Activated T-helper 17 cell treated with anti-CD3 and anti-CD28 coated beads, Interleukin-2, amount 50 U/mL, for 72 hours (primary cell): ENCODE data around the gene KCNJ18. TPM values are rescaled to one million over a fixed set of nuclear protein-coding genes. Genes with fewer than 3 reads are reported as not detected.
"Not testable (repeated sequence)": the region's sequence is repeated elsewhere in the genome, so short reads cannot be mapped to it uniquely, and the experiment has no call there.

ENCODE experiments used
- ATAC-seq: fragments of 150-1000 bp; cut with Tn5 transposase; replicated peaks from 2 replicates; pipeline ENCODE4 v1.10.0; 2021; ENCODE audit warnings: mild to moderate bottlenecking, moderate library complexity
- H3K27ac Mint-ChIP-seq: one replicate; pipeline ENCODE4 v1.8.0; 2022; ENCODE audit warnings: mixed read lengths
- H3K27me3 Mint-ChIP-seq: one replicate; pipeline ENCODE4 v1.8.0; 2022; ENCODE audit warnings: mixed read lengths
- H3K36me3 Mint-ChIP-seq: one replicate; pipeline ENCODE4 v1.8.0; 2022; ENCODE audit warnings: low read depth, mild to moderate bottlenecking, mixed read lengths
- H3K4me1 Mint-ChIP-seq: one replicate; pipeline ENCODE4 v1.8.0; 2022; ENCODE audit warnings: mixed read lengths
- H3K4me3 Mint-ChIP-seq: one replicate; pipeline ENCODE4 v1.8.0; 2022; ENCODE audit warnings: mild to moderate bottlenecking, mixed read lengths
- H3K9me3 Mint-ChIP-seq: one replicate; pipeline ENCODE4 v1.8.0; 2022; ENCODE audit warnings: mixed read lengths
- total RNA-seq, 2 donors: library from RNA; stranded (reverse); gene quantifications; one replicate each; pipeline ENCODE4 v1.2.3, GENCODE V29; 2022

Gene KCNJ18
- total RNA-seq, 2 donors from 2014 or later = not detected

DNA sequence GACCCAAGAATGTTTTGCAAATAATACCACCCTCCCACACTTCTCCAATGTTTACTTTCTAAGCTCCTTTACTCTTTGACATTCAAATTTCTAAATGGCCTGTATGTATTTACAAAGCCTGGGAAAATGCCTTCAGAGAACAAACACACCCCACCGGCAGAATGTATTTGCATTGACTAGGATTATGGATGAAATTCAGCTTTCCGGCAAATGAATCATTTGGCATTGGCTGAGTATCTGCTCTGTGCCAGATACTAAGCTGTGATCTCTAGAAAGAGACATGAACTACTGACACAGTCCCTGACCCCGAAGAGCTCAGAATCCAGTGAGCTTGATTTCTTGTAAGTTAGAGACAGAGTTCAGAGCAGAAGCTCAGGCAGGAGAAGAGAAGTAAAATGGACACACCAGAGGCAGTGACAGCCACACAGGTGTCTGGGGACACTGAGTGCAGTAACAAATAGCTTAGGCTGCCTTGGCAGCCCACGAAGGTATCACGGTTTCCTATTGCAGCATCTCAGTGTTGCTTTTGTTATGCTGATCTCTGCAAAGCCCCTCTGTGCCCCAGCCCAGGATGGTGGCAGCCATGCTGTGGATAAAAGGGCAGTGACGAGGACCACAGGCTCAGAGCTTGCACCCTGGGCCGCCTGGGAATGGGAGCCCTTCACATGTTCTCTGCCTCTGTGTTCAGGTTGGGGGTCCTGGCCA lies 24.8 kb upstream of the KCNJ18 start:
- H3K4me3 Mint-ChIP-seq = not testable (repeated sequence)
- peaks cover 12% of the 10 kb centered on the region for H3K9me3 Mint-ChIP-seq

DNA sequence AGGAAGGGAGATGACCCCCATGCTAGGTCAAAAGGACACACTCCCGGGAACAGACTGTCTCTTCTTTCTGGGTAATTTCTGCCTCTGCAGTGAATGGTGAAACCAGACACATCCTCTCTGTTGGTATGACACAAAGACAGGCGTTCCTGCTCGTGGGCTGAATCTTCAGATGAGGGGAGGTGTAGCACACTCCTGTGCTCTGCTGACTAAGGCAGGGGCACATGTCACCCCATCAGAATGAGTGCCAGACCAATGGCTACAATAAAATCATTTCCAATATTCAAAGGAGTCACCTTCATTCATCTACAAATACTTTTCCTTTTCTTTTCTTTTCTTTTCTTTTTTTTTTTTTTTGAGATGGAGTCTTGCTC lies 24.2 kb upstream of the KCNJ18 start:
- ATAC-seq, H3K36me3 Mint-ChIP-seq, H3K27ac Mint-ChIP-seq, H3K27me3 Mint-ChIP-seq, H3K4me1 Mint-ChIP-seq, H3K4me3 Mint-ChIP-seq: not testable (repeated sequence)
- H3K9me3 Mint-ChIP-seq = peaks cover 12% of the 10 kb centered on the region

More for the DNA sequence above, 24.8 kb upstream of the KCNJ18 start:
- H3K4me1 Mint-ChIP-seq, H3K27me3 Mint-ChIP-seq, H3K36me3 Mint-ChIP-seq, H3K27ac Mint-ChIP-seq, ATAC-seq: not testable (repeated sequence)

DNA sequence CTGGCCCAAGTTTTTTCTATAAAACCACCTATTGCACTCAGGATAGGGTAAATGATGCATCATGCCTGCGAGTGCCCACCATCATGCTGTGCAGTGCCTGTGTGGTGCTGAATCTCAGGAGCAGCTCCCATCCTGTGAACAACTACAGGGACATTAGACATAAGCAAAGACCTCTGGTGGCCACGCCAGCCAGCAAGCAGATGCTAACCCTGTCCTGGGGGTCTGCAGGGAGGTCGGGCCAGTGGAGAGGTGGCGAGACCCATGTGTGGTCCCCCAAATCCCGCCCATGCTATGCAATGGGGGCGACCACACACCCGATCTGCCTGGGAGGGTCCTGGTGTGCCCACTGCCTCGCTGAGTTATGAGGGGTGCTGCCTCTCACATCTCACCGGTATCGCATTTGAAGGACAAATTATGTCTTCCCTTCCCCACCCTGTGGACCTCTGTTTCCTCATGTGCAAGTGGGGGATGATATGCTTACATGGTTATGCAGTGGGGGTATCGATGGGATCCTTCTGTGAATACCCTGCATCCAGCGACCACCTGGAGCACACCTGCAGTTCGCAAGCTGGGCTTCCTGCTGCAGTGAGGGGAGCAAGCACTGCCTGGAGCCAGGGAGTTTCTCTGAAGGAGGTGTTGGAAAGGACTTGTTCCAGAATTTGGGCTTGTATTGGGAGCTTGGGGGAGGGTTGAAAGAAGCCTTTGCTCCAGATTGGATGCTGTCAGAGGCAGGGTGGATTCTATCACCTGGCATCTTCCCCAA lies 23.4 kb upstream of the KCNJ18 start:
- not testable (repeated sequence) for H3K27me3 Mint-ChIP-seq, H3K4me3 Mint-ChIP-seq, H3K36me3 Mint-ChIP-seq, ATAC-seq, H3K27ac Mint-ChIP-seq, H3K4me1 Mint-ChIP-seq
- peaks cover 11% of the 10 kb centered on the region for H3K9me3 Mint-ChIP-seq

DNA sequence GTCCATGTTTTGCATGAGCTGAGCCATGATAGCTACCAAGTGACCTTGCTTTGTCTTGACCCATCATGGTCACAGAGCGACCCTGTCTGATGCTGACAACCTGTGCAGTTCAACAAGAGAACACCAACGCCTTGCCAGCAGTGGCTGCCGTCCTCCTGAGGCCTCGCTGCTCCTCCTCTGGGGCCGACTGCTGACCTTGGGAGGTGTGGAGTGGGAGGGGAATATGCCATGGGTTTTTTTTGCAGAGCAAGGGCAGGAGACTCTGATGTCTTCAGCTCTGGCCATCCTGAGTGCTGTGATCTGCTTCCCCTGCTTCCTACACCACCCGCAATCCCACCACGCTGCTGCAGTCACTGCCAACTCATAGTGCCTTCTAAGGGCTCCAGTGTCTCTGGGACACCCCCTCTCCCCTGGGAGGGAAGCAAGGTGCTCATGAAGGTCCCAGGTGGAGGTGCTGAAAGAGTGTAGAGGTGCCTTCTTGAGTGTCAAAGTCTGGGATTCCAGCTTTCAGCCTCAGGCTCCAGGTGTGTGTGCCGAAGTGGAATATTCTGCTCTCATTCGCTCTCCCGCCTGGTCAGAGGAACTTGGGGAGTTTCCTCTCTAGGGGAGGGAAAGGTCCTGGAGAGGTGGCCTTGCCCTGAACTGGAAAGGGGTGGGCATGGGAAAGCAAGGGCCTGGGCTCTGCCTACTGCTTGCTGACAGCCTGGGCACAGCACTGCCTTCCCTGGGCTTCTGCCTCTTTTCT lies 22.5 kb upstream of the KCNJ18 start:
- not testable (repeated sequence) for H3K36me3 Mint-ChIP-seq, H3K4me1 Mint-ChIP-seq, ATAC-seq, H3K27ac Mint-ChIP-seq, H3K27me3 Mint-ChIP-seq, H3K4me3 Mint-ChIP-seq, H3K9me3 Mint-ChIP-seq

DNA sequence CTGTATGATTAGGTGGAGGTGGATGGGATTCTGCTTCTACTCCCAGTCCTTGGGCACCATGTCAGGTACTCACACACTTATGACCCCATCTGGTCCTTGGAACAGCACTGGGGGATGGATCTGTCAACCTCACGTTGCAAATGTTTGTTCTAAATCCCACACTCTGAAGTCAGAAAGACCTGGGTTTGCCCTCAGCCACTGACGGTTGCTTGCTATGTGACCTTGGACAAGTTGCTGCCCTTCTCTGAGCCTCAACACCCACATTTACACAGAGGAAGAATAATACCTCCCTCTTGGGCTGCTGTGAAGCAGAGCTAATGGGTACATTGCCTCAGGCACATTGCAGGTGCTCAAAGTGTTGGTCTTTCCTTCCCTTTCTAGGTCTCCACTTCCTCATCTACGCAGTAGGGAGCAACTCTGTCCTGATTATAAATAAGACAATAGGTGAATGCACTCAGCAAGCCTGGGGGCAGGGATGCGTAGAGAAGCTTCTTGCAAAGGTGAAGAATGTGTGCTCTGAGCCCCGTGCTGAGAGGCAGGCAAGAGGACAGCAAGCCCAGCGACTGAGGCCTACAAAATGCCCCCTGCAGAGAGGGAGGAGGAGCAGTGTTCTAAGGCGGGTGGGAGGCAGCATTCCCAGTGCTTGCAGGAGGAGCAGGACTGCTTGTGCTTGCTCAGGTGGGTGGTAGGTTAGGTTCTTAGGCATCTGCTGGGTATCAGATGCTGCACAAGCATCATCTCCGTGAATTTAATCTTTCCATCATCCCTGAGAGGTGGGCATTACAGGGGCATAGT lies 21.8 kb upstream of the KCNJ18 start:
- H3K27me3 Mint-ChIP-seq, ATAC-seq, H3K27ac Mint-ChIP-seq, H3K4me1 Mint-ChIP-seq, H3K36me3 Mint-ChIP-seq, H3K4me3 Mint-ChIP-seq, H3K9me3 Mint-ChIP-seq: not testable (repeated sequence)

DNA sequence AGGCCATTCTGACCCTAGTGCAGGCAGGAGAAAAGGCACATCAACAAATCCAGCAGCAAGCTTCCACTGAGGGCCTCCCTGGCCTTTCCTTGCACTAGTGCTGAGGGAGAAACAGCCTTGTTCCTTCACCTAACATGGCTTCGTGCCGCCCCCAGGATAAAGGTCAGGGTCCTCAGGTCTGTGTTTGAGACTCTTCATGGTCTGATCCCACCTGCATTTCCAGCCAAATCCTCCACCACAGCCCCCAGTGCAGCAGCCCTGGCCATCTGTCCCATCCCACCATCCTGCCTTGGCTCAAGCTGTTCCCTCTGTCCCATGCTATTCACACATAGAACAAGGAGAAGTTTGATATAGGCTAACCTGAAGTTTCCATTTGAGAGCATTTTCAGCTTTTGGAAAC lies 20.9 kb upstream of the KCNJ18 start:
- not testable (repeated sequence) for H3K4me3 Mint-ChIP-seq, H3K4me1 Mint-ChIP-seq, H3K27ac Mint-ChIP-seq, H3K36me3 Mint-ChIP-seq, H3K9me3 Mint-ChIP-seq, H3K27me3 Mint-ChIP-seq, ATAC-seq

DNA sequence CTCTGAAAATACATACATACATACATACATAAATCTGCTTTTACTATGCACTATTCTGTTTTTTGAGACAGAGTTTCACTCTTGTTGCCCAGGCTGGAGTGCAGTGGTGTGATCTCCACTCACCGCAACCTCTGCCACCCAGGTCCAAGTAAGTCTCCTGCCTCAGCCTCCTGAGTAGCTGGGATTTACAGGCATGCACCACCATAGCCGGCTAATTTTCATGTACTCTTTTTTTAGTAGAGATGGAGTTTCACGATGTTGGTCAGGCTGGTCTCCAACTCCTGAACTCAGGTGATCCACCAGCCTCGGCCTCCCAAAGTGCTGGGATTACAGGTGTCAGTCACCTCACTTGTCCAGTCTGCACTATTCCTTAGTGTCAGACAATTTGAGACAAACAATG lies 20.5 kb upstream of the KCNJ18 start:
- ATAC-seq, H3K27ac Mint-ChIP-seq, H3K27me3 Mint-ChIP-seq, H3K4me3 Mint-ChIP-seq, H3K36me3 Mint-ChIP-seq, H3K4me1 Mint-ChIP-seq, H3K9me3 Mint-ChIP-seq: not testable (repeated sequence)

- H3K27me3 Mint-ChIP-seq, H3K4me3 Mint-ChIP-seq, H3K27ac Mint-ChIP-seq, H3K9me3 Mint-ChIP-seq, ATAC-seq, H3K4me1 Mint-ChIP-seq, H3K36me3 Mint-ChIP-seq: not testable (repeated sequence)
These were observed 18.7 kb upstream of the KCNJ18 start for GRCh38 chr17:21673451-21674241.

DNA sequence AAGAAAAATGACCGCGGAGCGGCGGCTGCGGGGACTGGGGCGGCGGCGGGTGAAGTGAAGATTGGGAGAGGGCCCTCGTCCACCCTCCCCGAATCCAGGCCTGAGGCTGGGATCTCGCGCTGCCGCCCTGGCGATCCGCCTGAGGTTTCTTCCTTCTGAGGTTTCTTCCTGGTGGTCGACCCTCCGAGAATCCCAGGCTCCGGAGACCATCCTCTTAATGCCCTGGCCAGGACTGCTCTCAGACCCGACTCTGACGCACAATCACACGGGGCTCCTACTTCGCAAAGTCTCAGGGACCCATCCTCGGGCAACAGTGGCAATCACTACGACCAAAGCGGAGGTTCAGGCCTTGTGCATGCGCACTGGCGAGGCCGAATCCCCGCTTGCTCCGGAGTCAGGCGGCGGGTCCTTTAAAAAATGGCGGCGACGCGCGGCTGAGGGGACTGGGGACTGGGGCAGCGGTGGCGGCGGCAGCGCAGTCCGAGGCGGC lies 18.0 kb upstream of the KCNJ18 start:
- H3K4me3 Mint-ChIP-seq = no peak overlapping the region
- H3K9me3 Mint-ChIP-seq = peaks cover 3% of the 10 kb centered on the region
- H3K27ac Mint-ChIP-seq = no peak overlapping the region
- peaks cover 3% of the 10 kb centered on the region for H3K27me3 Mint-ChIP-seq
- no peak for ATAC-seq
- no peaks in the 10 kb centered on the region for H3K36me3 Mint-ChIP-seq
- no peaks in the 10 kb centered on the region for H3K4me1 Mint-ChIP-seq

GRCh38 chr17:21674891-21675738 lies 17.2 kb upstream of the KCNJ18 start:
- not testable (repeated sequence) for H3K4me3 Mint-ChIP-seq, H3K36me3 Mint-ChIP-seq, H3K4me1 Mint-ChIP-seq, H3K27ac Mint-ChIP-seq, H3K27me3 Mint-ChIP-seq, ATAC-seq, H3K9me3 Mint-ChIP-seq

DNA sequence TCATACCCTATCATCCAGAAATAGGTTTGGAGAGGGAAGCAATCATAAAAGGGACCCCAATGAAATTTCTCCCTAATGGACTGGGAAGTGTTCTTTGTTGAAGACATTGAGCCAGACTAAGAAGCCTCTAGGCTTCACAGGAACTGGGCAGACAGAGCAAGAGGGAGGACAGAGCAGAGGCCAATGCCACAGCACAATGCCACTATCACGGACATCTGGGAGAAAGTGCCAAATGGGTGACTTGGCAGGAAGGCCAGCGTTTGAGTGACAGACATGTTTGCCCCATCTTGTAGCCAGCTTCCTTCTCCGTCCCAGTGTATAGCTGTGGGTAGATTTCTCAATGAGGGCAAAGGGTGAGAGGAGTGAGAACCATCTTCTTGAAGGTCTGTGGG lies 16.6 kb upstream of the KCNJ18 start:
- not testable (repeated sequence) for H3K36me3 Mint-ChIP-seq, H3K4me1 Mint-ChIP-seq, H3K27me3 Mint-ChIP-seq, ATAC-seq, H3K27ac Mint-ChIP-seq, H3K9me3 Mint-ChIP-seq, H3K4me3 Mint-ChIP-seq

- Mint-ChIP-seq H3K27me3 (no peaks in the 10 kb centered on the region), H3K4me3 (no peak overlapping the region)
- ATAC-seq = no peak
These were observed 15.8 kb upstream of the KCNJ18 start for GRCh38 chr17:21676281-21677111.

More at GRCh38 chr17:21676281-21677111, 15.8 kb upstream of the KCNJ18 start:
- Mint-ChIP-seq H3K36me3 (no peaks in the 10 kb centered on the region), H3K9me3 (peaks cover 3% of the 10 kb centered on the region), H3K4me1 (no peaks in the 10 kb centered on the region), H3K27ac (no peak overlapping the region)
